Fibroblast of skin of left quadriceps (primary cell): ENCODE measurements around the gene HOXB6.

ENCODE experiments used
- DNase-seq, 2 experiments: peaks; one replicate each; pipeline ENCODE4 v3.0.0-alpha.2; 2013; ENCODE audit warnings: low read depth in 2 of 2

HOXB6 gene

DNA sequence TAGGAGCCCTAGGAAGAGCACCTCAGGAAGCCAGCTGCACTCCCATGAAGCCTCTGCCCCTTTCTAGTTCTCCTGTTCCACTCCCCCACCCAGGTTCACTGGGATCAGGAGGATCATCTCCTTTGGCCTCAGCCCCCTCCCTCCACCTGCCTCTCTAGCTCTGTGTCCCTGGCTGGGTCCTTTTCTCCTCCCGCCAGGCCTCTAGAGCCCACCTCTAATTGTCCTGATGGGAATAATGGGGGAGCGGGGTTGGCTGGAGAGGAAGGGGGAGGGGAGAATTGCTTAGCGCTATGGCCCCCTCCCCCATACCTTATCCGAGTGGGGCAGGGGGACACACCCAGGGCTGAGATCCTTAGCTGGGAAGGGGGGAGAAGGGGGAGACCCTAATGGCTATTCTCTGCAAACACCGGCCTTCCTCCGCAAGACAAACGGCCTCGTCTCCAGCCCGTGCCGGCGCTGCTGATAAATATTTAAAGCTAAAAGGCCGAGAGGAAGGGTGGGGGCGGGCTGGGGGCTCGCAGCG is 5.0 kb upstream of the HOXB6 start:
- no peak for DNase-seq

DNA sequence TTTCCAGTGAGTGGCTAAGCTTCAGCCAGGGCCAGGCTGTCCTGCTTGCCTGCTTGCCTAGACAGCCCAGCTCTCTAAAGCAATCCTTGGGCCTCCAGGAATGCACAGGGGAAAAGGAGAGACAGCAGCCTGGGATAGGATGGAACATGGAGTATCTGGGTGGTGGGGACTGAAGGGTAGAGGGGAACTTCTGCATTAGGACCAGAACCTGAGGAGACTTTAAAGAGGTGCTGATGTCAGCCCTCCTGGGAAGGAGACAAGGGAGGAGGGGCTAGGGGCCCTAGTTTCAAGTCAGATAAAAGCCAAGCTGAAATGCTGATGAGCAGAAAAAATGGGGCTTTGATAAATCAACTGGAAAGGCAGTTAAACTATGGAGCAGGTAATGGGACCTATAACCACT is 4.2 kb upstream of the HOXB6 start:
- no peak for DNase-seq

GRCh38 chr17:48608494-48608834 is 3.7 kb upstream of the HOXB6 start:
- no peak for DNase-seq

GRCh38 chr17:48606892-48607614 is 2.3 kb upstream of the HOXB6 start:
- no peak for DNase-seq

- no peak for DNase-seq
These were observed 1.5 kb upstream of the HOXB6 start for GRCh38 chr17:48605991-48606891.

- DNase-seq, result no peak
These were observed 678 bp upstream of the HOXB6 start for GRCh38 chr17:48605409-48605919.

DNA sequence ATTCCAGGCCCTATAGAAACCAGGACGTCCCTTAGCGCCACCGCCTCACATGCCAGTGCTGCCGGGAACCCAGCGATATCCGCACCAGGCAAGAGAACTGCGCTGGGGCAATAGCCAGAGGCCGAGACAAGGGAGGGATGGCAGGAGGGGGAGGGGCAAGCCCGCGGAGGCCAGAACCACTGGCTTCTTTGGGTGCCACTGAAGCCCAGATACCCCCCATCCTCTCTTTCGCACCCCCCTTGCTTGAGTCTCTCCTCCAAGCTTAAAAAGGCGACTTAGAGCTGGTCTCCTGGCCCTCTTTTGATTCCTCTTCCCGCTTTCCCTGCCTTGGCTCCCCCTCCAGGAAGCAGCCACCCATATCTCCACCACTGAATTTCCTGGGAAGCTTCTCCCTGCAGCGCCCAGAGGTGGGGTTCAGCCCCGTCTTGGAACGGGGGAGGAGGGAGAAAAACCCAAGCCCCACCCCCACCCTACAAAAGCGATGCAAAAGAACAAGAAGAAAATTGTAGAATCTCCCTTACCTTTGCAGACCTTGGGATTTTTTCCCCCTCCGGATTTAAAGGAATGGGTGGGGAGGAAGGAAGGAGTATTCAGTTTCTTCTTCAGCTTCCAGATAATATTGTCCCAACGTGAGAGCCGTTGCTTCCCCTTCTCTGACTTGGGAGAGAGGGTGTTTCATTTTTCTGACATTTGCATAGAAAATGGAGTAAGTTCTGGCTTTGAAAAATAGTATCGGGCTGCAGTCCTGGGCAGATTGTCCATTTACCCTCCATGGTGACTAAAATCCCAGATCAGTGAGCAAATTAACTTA is 622 bp downstream of the HOXB6 start:
- DNase-seq, result no peak

DNA sequence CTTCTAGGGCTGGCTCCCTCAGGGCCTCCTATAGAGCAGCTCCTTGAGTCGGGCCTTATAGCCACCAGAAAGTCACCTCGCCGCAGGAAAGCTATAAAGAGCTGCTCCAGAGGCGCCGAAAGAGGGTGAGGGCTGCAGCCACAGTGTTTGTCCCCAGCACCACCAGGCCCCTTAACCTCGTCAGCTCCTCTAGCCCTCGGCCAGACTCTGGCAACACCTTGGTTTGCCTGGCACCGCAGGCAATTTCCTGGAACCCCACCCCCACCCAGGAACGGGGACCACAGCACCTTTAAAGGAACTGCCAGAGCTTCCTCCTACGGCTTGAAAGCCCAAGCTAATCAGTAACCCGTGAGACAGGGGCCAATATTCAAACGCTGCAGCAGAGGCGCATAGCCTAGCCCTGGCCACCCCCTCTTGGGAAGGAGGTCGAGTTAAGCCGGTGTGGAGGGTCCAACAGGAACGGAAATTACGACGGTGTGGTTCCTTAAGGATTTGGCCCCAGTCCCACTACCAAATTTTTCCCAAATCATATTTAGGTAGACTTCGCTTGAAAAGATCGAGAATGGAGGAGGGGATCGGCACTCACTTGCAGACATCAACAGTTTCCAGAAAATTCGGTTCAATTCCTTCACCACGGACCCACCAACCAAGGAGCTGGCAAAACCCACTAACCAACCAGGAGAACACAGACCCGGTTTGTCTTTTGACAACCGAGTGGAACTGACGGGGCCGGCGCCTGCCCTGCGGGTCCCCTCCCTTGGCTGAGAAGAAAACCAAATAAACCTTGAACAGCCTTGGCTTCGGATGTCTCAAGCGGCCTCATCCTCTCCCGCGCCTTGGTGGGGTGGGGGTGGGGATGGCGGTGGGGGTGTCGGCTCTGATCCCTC is 3.0 kb downstream of the HOXB6 start:
- DNase-seq, result no peak

GRCh38 chr17:48601207-48601538 is 3.6 kb downstream of the HOXB6 start:
- DNase-seq, result no peak

DNA sequence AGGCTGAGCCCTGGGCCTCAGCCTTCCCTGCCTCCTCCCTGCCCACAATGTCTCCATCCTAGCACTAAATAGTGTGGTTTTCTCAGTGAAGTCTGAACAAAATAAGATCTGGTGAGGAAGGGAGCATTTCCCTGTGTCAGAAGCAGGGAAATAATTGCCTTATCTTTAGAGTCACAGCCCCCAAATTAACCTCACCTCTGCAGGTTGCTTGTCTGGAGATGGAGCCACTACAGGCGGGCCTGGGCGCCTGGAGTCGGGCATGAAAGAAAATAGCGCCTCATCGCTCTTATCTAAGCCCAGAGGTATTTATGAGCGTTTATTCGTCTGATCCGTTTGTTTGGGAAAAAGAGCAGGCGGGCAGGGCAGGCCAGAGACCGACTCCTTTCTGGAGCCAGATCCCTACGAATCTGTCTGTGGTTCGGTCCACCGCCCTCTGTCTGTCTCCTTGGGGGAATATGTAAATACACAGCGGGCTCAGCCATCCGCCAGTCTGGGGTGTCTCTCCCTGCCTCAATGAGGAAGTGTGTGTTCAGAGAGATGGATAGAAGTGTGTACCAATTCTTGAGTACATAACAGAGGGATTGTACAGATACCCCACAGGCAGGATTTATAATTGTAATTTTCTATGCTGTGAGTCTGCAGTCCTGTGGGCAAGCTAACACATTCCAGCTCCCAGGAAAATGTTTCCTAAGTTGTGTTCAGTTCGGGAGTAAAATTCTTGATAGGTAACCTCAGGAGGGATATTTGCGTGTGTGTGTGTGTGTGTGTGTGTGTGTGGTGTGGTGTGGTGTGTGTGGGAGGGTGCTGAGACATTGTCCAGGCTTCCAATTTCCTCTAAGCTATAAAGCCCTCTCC is 4.3 kb downstream of the HOXB6 start:
- DNase-seq, result no peak

DNA sequence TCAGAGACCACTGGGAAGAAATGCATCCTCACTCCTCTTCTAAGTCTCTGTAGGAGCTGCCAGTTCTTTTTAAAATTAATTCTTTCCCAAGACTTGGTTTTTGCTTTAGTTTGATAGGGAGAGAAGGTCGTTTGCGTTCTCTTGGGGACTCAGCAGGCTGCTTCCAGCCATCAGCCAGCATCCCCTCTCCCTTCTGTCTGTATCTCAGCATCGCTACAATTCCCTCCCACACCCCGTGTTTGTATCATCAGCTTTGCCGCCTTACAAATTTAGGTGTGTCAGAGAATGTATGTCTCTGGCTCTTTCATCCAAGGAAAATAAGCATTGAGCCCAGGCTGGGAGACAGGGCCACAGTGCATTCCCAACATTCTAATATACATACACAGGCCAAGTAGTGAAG is 5.4 kb downstream of the HOXB6 start:
- DNase-seq, result no peak

DNA sequence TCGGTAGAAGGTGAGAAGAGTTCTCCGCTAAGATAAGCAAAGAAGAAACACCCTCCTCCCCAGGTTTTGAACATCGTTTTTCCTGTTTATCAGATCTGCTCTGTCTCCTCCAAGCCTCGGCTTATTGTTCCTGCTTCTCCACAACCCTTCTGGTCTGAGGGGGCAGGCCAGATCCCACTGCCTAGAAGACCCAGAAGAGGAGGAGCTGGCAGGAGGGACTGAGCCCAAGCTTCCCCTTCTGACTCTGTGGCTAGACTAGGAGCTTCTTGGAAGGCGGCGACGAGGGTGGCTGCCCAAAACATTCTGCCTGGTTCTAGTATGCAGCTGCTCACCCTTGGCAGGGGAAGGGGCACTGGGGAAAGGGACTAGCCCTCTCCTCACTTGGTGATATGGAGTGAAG is 6.0 kb downstream of the HOXB6 start:
- DNase-seq, result no peak

DNA sequence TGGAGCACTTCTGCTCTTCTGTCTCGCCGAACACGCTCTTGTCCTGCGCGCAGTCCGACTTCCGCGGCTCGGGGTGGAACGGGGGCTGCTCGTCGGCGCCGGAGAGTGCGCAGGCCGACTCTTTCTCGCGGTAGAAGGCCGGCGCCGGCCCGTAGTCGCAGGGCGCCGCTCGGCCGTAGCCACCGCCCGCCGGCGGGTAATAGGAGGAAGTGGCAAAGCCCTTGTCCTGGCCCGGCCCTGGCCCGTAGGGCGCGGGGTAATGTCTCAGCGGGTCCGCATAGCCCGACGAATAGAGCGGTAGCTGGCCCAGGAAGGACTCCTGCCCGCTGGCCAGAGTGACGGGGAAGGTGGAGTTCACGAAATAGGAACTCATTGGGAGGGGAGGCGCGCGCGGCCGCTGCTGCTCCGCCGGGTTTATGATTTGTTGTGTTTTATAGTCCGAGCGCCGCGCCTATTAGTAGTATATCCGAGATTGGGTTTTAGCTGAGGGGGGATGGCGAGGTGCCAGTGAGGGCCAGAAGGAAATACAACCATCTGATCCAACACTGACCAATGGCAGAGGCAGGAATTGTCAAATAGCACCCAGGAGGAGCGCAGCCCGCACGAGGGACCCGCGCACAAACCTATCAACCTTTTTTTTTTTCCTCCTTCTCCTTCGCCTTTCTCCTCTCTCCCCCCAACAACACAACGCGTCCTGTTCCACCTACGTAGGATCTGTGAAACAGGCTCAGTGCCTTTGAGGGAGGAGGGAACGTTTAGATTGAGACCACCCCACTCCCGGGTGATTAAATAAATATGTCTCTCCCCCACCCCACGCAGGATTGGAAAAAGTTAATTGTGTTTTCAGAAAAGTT is 6.8 kb downstream of the HOXB6 start:
- DNase-seq, result no peak

DNA sequence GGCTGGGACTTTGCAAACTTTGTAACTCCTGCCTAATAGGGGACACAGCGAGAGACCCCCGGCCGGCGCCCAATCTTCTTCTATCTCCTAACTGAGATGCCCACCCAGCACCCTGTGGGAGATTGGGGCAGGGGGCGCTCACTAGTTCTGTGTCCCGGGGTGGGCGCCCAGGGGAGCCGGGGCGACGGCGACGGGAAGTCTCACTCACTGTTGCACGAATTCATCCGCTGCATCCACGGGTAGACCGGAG is 7.3 kb downstream of the HOXB6 start:
- no peak for DNase-seq

GRCh38 chr17:48596735-48597527 is 7.9 kb downstream of the HOXB6 start:
- no peak for DNase-seq

GRCh38 chr17:48596000-48596734 is 8.6 kb downstream of the HOXB6 start:
- no peak for DNase-seq

DNA sequence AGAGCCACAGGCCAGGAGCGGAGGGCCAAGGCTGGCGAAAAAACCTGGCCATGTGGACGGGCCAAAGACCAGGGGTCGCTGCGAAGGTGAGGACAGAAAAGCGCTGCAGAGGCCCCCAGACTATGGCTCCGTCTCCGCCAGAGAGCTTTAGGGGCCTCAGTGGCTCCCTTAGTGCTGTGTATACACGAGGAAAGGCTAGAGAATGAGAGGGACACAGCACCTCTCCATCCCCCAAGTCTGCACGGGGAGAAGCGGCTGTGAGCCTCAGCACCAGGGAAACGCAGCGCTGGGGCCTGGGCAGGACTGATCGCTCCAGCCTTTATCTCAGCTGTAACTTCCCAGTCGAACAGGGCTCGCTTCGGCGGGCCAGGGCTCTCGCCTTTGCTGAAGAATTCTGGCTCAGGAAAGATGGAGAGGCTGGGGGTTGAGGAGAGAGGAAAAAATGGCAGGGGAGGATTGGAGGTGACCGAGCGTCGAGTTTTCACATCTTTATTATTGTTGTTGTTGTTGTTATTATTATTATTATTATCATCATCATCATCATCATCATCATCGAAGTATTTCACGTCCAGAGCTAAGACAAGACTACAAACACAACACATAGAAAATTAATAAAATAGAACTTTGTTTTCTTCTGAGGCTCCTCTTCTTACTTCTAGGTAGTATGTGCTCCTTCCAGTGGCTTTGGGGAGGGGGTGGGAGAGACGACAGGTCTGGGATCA is 9.3 kb downstream of the HOXB6 start:
- no peak for DNase-seq
